Measurements from ENCODE around the gene CDC20B.
"Not testable (repeated sequence)": the region's sequence is repeated elsewhere in the genome, so short reads cannot be mapped to it uniquely, and the experiment has no call there.

CDC20B gene

GRCh38 chr5:55104036-55104772, 68.8 kb downstream of the CDC20B start:
- DNase-seq: no peak

- DNase-seq: peak; percentile 52
These were observed 70.6 kb downstream of the CDC20B start, which contains the start of gene GZMA for GRCh38 chr5:55102348-55102747. TSS of gene GZMA (plus strand) at chr5:55102646. CDS start at chr5:55102683, 37 bp downstream.

DNA sequence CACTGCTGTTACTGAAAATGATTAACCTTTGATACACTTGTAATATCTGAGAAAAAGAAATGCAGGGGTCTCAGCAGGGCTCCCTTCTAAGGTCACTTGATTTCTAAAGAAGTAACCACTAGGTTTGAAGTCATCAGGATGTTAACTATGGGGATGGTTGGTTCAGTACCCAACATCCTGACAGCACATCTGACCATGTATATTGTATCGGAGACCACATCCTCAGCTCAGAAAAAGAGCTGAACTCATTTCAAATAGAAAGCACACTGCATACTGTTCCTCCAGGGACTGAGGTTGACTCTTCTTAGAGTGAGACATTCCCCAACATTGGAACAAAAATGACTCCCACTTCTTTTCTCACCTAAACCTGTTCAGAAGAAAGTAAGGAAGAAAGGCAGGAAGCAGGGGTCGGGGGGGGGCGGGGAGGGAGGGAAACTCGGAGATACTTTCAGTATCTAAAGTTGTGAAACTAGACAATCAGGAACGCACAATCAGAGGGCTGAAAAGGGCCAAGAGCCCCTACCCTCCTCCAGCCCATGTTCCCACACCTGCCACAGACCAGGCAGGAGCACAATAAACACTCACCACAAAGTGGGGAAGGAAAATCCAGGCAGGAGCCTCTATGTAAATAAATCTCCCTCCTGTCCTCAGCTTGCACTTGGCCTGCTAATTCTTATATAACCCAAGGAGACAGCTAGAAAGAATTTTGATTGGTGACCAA, 71.3 kb downstream of the CDC20B start:
- peak; percentile 46 for DNase-seq

DNA sequence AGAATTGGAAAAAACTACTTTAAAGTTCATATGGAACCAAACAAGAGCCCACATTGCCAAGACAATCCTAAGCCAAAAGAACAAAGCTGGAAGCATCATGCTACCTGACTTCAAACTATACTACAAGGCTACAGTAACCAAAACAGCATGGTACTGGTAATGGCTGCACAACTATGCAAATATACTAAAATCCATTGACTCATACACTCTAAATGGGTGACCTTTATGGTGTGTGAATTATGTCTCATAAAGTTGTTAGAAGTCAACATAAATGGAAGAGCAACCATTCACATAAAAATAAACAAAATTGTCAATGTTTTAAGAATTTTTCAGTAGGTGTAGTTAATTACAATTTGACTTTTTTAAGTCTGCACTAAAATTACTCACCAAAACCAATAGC, 71.8 kb downstream of the CDC20B start:
- not testable (repeated sequence) for DNase-seq

- DNase-seq: peak; percentile 49
These were observed 76.1 kb downstream of the CDC20B start for GRCh38 chr5:55096861-55097260.

- DNase-seq: peak; percentile 41
These were observed 76.8 kb downstream of the CDC20B start for GRCh38 chr5:55096182-55096581.

GRCh38 chr5:55091011-55091410, 82.0 kb downstream of the CDC20B start:
- not testable (repeated sequence) for DNase-seq

- not testable (repeated sequence) for DNase-seq
These were observed 83.7 kb downstream of the CDC20B start for GRCh38 chr5:55089301-55089700.

DNA sequence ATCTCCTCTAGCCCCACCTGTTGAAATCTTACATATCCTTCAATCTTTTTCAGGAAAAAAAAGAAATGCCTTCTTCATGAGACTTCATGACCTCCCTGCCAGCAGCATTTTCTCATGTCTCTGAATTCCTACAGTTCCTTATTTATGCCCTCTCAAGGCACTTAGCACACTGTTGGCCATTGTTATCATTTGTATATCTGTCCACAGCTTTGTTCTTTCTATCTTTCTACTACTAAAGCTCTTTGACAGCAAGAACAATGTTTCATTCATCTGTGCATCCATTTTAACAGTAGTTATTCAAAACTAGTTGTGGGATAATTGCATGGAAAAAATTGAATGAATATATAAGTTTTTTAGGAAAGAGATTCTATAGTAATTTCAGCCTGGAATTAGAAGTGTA, 91.4 kb downstream of the CDC20B start:
- no peak for DNase-seq

GRCh38 chr5:55073211-55073610, 99.8 kb downstream of the CDC20B start:
- DNase-seq: no peak

- DNase-seq: peak; percentile 65
These were observed 100.3 kb downstream of the CDC20B start for GRCh38 chr5:55072666-55073065.

DNA sequence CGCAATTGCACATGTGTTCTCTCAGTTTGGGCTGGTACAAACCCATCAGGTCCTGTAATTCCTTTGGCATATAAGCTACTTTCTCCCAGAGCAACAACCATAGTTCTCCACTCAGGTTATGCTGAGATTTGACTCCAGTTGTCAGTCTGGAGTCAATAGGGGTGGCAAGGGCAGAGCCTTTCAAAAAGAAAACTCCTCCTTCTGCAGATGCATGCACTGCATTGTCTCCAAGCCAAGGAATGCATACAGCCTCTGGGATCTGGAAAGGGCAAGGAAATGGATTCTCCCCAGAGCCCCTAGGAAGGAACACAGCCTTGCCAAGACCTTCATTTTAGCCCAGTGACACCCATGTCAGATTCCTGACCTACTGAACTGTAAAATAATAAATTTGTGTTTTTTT, 101.6 kb downstream of the CDC20B start:
- DNase-seq: no peak

DNA sequence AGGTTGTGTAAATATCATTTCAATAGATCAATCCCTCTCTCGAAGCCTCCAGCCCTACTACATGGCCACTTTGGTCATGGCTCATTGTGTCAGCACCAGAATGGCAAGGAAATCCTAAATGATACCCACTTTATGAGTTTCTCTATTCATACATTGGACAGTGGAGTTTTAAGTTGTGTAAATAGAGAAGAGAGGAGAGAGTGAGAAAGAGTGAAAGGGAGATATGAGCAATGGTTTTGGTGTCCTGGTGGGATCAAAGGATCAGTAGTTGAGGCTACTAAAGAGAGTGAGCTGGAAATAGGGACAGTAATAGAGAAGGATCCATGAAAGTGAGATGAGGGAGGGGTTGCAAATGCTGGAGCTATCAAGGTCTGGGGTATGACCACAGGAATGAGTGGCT, 102.0 kb downstream of the CDC20B start:
- no peak for DNase-seq

- no peak for DNase-seq
These were observed 106.7 kb downstream of the CDC20B start for GRCh38 chr5:55066277-55066676.

DNA sequence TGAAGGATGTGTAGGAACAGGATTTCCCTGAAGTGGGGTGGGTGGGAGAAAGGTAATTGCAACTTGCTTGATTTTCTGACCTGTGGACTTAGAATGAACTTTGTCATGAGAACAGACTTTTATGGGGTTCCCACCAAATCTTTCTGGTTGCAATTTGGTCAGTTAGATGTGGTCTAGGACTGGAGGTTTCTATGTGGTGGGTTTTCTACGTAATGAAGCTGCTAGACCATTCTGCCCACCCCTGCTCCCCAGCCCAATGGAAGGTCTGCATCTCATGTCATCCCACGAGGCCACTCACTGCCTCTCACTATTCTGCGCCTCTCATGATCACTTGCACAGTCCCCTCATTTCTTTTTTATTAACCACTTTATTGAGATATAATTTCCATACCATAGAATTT, 108.5 kb downstream of the CDC20B start:
- DNase-seq: no peak

GRCh38 chr5:55063899-55064298, 109.1 kb downstream of the CDC20B start:
- no peak for DNase-seq

DNA sequence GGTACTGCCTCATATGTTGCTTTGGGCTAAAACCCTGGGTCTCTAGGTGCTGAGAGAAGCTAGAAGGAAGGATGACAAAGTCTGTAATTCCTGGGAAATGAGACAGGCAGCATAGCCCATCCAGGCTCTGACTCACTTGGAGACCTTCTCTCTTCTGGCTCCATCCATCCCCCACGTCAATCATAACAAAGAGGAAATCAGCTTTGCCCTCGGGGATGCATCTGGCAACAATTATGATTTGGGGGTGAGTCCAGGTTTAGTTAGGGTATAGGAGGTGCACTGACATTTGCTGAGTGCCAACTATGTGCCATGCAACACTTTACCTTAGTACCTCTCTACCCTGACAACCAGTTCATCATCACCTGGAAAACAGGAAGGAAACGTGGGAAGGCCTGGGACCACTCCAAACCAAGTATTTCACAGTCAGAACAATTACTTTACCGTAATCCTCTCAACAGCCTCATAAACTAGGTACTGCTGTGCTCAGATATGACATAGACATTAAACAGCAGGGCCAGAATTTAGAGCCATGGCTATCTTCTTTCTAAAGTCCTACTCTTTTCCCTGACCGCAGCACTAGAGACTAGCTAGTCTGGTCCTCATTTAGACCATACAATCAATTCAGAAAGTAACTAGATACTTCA, 109.6 kb downstream of the CDC20B start:
- no peak for DNase-seq
